Measurements from ENCODE around the gene SPDEF. TPM values are rescaled to one million over a fixed set of nuclear protein-coding genes. Genes with fewer than 3 reads are reported as not detected.

Gene SPDEF
- not detected for total RNA-seq

DNA sequence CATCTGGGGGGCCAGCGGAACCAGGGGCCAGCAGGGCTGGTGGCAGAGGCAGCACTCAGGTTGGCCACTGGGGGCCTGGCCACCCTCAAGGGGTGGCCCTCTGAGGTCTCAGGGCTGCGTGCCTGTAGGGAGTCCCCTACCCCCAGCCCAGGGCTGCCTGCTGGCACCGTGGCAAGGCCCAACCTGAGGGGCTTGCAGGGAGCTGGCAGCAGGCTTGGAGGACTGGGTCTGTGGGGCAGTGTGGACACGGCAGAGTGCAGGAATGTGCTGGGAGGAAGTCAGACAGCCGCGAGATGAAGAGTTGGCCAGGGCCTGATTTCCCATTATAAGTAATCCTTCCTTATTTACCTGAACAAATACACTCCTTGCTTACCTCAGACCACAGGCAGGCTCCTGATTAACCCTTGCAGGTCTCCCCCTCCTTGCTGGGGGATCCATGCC is at the start of gene SPDEF:
Gene SPDEF (minus strand): TSS at position 299 of the 441 bp plus-strand sequence. CDS start 11,874 bp downstream, outside the sequence.
- DNase-seq, result no peak

DNA sequence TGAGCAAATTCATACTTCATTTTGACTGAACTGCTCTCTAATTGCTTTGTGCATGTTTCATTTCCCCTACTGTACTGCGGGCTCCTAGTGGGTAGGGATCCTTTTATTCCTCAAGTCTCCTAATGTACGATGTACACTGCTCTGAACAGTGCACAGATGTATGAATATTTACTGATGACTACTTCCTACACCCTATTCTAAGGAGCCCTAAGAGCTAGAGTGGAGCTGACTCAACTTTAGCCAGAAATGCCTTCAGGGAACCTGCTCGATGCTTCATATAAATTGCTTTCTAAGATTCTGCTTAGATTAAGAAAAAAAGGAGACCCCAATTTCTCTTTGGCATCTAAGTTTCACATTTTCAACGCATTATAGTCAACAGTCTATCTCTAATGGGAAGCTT is 47.6 kb upstream of the SPDEF start:
- DNase-seq, result no peak

DNA sequence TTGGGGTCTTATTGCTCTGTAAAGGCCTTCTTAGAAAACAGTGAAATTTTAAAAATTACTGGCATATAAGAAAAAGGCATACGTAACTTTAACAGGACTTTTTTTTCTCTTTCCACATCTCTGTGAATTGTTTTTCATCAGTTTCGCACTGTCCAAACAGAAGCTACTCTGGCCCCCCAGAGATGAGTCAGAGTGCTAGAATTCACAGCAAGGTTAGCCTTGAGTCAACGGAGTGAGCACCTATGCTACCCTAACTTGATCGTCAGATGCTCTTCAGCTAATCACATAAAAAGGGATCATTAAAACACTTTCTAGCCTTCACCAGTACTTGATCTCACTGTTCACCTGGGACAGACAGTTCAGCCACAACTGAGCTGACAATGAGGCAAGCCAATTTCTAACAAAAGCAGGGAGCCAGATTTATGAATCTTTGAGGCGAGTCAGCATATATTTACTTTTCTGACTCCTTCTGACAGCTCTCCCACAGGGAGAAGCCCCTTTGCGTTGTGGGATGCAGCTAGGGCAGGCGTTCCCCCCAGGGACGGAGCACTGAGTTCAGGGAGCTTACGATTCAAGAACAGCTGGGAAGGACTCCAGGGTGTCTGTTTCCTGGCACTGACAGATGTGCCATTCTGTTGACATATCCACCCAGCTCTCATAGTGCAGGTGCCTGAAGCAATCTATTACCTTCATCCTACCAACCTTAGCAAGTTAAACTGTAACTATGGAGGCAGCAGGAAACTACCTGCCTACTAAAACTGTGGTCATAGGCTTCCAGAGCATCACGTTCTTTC is 46.4 kb upstream of the SPDEF start:
- DNase-seq, result no peak

DNA sequence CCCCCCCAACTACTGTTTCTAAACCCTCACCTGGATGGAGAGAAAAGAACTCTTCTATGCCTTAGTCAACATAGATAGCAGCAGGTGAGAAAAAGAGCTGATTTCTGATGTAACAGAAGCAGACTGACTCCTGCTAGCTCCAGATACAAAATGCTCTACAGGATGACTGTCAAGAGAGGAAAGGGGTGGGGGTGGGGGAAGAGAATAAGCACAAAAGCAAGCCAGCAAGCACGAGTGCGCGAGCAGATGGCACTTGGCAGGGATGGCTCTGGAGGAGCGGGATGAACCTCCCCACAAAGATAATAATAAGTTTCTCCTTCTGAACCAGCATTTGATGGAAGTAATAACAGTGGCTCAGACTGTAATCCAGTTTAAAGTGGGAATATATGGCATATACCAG is 45.6 kb upstream of the SPDEF start:
- no peak for DNase-seq

DNA sequence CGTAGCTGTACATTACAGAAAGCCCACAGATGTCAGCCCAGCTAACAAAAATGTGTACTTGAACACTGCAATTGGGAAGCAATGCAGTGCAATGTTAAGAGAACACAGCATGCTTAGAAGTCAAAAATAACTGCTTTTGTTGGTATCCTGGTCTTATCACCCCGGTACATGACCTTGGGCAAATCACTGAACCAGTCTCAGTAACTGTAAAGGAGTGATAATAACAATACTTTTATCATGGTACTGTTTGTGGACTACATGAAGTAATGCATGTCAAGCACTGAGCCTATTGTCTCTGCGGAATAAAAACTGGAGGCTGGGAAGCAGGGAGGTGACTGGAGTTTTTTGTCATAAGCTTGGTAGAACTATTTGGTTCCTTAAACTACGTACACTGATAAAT is 44.7 kb upstream of the SPDEF start:
- no peak for DNase-seq

DNA sequence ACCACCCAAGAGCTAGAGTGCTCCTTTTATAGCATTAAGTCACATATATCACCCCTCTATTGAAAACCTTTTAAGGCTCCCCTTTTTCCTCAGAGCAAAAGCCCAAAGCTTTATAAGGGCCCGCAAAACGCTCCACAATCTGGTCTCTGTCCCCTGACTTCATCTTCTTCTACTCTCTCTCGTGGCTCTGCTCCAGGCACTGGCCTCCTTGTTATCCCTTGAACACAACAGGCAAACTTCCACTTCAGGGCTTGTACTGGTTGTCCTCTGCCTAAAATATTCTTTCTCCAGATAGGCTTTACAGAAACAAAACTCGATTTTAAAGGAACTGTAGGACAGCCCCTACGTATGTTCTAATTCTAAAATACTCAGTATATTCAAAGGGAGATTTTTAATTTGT is 44.0 kb upstream of the SPDEF start:
- no peak for DNase-seq

DNA sequence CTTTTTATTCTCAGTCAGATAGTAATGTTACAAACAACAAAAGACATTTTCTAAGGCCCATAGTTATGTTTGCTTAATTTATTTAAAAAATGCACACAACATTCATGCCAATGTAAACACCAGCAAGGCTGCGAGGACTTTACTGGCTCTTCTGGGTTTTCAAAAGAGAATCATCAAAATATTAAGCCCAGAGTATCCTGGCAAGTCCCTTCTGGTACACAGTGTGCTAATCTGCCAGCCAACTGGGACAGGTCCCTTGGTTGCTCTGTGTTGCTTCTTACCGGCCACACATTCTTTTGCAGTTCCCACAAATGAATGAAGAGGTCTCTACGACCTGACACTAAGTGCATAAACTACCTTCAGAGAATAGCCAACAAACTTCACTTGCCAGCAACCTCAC is 42.6 kb upstream of the SPDEF start:
- no peak for DNase-seq

DNA sequence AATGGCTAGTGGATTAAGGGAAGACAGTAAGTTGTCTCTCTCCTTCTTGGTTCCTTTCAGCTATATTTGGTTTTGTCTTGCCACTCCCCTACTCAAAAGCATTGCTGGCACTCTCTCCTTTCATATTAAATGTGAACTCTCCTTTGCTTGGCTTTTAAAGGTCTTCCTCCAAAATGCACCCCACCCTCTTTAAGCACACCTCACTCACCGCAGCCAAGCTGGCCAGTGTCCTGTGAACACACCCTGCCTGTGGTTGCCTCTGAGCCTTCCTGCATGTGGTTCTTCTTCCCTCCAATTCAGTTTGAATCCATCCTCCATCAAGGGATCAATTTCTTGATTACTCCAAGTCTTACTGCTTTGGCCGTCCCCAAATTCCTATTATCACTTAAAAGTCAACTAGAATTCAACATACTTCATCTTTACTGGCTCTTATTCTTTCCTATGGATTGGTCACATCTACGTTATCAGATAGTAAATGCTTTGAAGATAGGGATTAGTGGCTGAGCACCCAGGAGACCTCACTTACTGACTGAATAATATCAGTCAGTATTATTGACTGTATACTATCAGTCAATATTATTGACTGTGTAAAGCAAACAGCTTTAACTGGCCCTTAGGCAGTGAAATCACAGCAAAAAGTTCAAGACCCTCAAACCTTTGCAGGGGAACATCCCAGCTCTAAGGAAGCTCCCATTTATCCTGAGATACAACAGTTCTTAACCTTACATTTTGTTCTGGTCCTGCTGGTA is 41.6 kb upstream of the SPDEF start:
- no peak for DNase-seq

DNA sequence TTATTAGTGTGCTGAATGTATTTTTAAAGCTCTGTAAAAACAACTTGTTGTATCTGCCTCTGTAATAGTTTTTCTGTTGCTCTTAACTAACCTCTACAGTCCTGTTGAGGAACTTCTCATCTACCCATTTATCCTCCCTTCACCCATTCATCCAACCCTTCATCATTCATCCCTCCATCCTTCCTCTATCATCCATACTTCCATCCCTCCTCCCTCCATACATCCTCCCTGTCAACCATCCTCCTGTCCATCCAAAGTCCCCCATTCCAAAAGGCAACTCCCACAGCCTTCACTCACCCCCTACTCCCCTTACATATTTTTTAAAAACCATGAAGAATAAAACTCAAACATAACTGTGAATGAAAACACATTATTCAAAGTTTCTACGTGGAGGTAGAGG is 40.7 kb upstream of the SPDEF start:
- DNase-seq, result no peak

DNA sequence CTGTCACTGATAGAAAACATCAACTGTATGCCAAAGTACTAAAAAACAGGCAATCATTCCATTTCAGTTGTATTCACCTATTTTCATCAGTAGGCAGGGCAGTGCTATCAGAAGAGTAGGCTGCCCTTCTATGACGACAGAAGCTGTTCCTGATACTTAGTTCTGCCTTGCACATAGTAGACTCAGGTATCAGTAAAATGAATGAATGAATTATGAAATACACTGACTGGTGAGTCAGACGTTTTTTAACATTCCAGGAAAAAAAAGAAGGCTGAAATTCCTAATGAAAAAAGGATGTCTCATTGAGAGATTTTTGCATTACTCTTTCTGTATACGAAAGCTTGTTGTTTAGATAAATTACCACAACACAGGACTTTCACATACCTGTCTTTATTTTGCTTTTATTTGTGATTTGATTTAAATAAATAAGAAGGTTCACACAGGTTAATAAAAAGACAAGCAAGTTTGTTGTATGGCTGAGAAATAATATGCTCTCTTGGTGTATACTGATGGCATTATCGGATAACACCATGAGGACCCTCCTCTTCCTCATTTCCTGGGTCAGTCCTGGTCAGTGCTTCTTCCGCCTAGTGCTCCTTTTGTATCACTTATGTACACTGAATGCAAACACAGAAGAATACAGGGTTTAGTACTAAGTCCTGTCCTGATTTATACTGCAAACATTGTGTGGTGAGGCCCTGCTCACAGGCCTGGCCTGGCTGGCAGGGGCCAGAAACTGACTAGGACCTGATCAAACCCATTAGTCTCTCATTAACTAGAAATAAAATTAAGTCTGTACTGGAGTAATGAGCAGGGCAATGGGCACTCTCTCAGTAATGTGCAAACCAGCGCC is 39.4 kb upstream of the SPDEF start:
- DNase-seq, result no peak

DNA sequence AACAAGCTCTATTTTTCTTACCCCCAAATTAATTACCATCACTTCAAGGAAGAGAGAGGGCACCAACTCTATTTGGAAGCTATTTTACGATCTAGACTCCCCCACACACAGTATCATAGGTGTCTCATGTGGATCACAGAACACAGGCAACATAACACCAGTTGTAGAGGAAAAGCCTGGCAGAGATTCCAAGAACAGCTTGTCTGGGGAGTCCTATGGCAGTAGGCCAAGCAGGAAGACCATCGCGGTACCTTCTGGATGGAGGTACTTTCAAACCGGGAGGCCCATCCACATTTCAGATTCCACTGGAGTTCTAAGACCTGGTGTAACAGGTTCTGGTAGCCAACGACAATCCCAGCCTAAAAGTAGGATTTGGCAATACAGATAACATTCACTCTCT is 37.6 kb upstream of the SPDEF start:
- DNase-seq, result no peak

DNA sequence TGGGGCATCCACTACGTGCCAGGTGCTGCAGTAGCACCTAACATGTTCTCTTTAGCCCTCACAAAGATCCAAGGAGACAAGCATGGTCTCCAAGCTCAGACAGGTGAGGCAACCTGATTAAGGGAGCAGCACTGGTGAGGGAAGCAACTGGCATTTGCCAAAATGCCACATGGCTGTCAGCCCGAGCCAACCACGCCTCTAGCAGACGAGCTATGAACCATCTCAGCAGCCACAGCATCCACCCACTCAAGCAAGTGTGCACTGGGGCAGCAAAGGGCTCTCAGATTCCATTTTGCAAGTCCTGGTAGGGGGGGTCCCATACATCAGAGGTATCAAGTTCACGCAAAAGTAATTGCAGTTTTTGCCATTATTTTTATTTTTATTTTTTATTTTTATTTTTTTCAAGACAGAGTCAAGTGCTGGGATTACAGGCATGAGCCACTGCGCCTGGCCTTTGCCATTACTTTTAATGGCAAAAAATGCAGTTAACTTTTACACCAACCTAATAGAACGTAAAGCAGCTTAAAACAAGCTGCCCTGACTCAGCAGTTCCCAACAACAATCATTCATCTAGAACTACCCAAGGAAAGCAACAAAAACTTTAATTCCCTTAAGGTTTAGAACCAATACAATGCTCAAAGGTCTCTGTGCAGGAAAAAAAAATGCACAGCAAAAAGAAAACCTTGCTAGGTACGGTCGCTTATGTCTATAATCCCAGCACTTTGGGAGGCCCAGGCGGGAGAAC is 36.3 kb upstream of the SPDEF start:
- DNase-seq, result no peak

DNA sequence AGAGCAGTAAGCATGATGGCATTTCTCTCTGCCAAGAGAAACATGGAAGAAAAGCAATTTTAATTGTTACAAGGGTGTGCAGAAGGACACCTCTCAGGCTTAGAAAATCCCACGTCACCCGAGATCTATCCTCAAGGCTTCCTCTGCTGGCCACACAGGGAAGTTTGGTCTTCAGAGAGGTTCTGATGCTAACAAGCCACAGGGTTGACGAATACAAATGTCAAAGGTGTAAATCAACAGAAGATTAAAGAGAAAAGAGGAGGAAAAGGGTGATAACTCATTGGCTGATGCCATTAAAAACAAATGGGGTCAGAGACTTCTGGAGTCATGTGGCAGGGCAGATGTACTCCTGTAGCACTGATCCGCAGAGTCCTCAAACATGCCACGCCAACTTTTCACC is 33.6 kb upstream of the SPDEF start:
- no peak for DNase-seq

DNA sequence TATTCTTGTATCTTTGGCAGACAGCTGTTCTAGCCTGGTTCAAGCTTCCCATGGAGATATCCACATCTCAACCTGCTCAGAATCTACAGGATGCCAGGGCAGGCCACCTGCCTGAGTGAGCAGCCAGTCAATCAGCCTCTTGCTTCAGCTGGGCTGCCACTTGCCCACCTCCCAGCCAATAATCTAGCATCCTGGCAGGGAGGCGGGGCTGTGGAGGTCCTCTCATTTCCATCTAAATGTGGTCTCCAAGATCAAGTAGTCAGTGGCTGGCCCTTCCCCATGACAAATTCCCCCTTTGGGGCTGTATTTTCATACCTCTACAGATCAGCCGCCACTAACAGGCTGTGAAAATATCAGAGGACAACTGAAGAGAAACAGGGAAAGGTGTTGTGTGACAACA is 33.0 kb upstream of the SPDEF start:
- no peak for DNase-seq

DNA sequence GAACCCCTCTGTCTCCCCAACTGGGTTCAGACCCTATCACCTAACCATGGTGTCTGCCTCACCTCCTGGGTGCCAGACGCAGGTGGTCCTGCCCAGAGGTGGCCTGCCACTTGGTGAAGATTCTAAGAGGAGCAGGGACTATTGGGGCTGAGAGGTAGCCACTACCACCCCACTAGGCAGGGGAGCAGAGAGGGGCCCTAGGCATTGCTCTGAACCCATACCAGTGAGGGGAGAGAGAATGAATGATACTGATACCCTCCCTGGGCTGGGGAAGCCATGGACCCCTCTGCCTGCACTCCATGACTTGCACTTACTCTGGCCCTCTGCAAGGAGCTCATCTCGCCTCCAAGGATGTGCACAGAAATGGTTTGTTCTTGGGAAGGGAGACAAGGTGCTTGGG is 31.7 kb upstream of the SPDEF start:
- no peak for DNase-seq

DNA sequence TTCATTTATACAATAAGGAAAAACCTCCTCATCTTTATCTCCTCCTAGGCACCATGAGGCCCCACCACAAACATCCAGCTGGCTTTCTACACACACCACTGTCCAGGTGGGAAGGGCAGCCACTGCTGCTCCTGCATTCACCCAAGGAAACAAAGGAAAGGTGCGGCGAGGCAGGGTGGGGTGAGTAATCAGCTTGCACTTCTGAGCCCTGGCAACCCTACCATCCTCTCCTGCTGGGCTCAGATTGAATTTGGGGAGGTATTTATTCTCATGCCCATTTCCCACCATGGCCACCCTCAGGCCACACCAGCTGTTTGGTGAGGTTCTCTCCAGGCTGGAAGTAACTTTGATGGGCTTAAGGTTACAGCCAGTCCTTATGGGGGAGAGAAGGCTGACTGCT is 31.2 kb upstream of the SPDEF start:
- no peak for DNase-seq

DNA sequence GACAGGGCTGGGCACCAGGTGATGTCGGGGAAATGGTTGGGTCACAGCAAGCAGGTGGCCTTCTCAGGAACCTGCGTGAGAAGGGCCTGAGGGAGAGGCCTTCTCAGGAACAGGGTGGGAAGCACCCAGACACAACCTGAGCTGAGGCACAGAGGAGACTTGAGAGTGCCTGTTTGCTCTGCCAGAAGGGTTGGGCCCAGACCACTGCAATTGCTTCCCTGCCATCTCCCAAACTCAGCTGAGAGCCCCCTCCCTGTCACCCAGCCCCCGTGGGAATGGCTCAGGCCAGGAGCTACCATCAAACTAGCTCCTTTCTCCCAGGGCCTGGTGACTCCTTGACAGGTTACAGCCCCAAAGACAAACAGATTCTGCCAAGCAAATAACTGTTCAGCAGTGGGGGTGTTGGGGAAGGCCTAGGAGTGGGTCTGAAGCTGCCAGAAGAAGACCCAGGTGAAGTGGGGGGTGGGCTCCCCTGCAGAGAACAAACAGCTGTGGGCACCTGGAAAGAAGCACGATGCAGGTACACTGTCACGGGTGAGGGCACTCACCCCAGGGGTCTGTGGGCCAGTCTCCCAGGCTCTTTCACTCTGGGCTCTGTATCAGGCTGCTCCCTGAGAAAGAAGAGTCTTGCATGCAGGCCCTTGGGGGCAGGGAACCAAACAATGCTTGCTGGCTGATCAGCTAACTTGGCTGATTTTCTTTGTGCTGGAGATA is 30.4 kb upstream of the SPDEF start:
- DNase-seq, result no peak

DNA sequence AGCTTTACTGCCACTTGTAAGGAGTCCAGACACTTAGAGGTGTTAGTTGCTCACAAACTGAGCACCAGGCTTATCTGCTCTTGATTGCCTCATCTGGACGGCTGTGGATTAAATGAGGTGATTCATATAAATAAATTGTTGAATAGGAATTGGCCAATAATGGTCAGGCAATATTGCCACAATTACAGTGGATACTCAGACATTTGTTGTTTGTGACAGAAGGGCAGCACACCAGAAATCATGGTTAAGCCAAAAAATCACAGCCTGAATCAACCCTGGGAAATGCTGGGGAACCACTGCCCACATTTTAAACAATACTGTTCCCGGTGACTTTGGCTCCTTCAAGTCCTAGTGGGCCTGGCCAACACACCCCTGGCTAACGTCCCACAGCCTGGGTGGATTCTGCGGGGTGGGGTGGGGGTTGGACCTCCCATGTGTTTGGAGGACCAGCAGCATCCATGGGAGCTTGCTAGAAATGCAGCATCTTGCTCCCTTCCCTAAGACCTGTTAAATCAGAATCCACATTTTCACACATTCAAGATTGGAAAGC is 29.5 kb upstream of the SPDEF start:
- no peak for DNase-seq

DNA sequence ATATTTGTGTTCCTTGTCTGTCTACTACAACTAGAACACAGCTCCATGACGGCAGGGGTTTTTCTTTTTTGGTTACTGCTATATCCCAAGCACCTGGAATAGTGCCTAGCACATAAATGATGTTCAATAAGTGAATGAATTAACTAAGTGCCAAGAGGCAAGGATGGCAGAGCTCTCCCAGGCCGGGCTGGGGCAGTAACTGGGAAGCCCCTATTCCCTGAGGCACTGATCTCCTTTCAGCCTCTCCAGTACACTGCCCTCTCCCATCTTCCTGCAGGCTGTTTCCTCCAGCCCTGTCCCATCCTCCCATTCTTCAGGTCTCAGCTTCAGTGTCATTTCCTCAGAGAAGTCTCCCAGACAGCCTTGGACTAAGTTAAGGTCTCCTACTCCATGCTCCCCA is 29.0 kb upstream of the SPDEF start:
- DNase-seq, result no peak

DNA sequence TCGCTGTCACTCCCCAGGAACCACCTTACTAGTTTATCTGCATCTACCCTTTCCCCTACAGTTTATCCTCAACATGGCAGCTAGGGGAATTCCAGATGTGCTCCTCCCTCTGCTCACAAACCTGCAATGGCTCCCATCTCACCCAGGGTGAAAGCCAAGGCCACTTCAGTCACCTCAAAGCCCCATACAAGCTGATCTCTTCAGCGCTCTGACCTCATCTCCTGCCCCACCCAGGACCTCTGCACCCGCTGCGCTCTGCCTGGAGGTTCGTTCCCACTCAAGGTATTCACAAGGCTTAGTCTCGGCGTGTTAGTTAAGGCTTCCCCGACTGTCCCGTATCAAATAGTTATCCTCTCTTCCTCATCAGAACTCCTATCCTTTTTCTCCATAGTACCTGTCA is 28.6 kb upstream of the SPDEF start:
- no peak for DNase-seq

DNA sequence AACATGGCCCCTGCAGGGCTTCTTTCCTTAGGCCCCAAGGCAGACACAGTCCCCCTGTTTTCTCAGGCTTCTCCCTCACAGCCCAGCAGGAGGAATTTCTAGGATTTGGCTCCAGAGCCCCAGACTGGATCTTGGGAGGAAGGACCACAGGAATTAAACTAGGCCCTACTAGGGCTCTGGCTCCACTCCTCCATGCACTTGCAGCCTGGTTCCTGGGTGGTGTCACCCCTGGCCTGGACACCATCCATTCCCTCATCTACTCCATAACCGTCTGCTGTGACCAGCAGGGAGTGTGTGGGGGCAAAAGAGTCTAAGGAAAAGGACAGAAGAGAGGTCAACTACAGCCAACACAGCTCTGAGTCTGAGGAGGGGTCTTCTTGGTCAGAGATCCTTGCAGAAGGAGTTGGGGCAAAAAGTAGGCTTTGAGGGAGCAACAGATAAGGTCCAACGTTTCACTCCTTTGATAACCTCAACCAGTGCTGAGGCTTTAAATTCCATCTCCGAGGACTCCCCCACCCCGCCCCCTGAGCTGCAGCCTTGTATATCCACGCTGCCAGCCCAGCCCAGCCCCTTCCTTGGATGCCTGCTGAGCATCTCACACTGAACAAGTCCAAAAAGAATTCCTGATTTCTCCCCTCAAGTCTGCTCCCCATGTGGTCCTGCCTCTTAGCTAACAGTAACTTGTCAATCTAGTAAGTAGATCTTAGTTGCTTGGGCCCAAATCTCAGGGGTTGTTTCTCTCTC is 27.9 kb upstream of the SPDEF start:
- no peak for DNase-seq
